Activated T-helper 1 cell treated with Interleukin-2 at 50 U/mL for 16 hours (primary cell): ENCODE data around the gene LRMDA.

Source experiments
- DNase-seq: peaks from one replicate; pipeline ENCODE4 v3.0.0-alpha.2; 2020; ENCODE audit warnings: low read depth

Gene LRMDA

GRCh38 chr10:75836064-75836463 lies 404.6 kb downstream of the LRMDA start:
- DNase-seq, result no peak

GRCh38 chr10:75838486-75838885 lies 407.1 kb downstream of the LRMDA start:
- no peak for DNase-seq

- no peak for DNase-seq
Observed at GRCh38 chr10:75839020-75839419, 407.6 kb downstream of the LRMDA start.

- no peak for DNase-seq
Observed at GRCh38 chr10:75841266-75841665, 409.8 kb downstream of the LRMDA start.

- no peak for DNase-seq
Observed at GRCh38 chr10:75845176-75845947, 413.9 kb downstream of the LRMDA start.

- DNase-seq, result no peak
Observed at GRCh38 chr10:75847477-75847876, 416.1 kb downstream of the LRMDA start.

GRCh38 chr10:75851580-75852345 lies 420.3 kb downstream of the LRMDA start:
- no peak for DNase-seq

- DNase-seq, result no peak
Observed at GRCh38 chr10:75852851-75853484, 421.5 kb downstream of the LRMDA start.

- DNase-seq, result no peak
Observed at GRCh38 chr10:75857269-75857846, 425.9 kb downstream of the LRMDA start.

GRCh38 chr10:75857896-75858295 lies 426.5 kb downstream of the LRMDA start:
- DNase-seq, result no peak

- no peak for DNase-seq
Observed at GRCh38 chr10:75858339-75858738, 426.9 kb downstream of the LRMDA start.

- no peak for DNase-seq
Observed at GRCh38 chr10:75859141-75859540, 427.7 kb downstream of the LRMDA start.

- no peak for DNase-seq
Observed at GRCh38 chr10:75860009-75860408, 428.6 kb downstream of the LRMDA start.

- no peak for DNase-seq
Observed at GRCh38 chr10:75861582-75861981, 430.2 kb downstream of the LRMDA start.

GRCh38 chr10:75862935-75863334 lies 431.5 kb downstream of the LRMDA start:
- DNase-seq, result no peak

- DNase-seq, result no peak
Observed at GRCh38 chr10:75864717-75865116, 433.3 kb downstream of the LRMDA start.

- no peak for DNase-seq
Observed at GRCh38 chr10:75865413-75866299, 434.2 kb downstream of the LRMDA start.

- no peak for DNase-seq
Observed at GRCh38 chr10:75866300-75866625, 434.8 kb downstream of the LRMDA start.

GRCh38 chr10:75866731-75867130 lies 435.3 kb downstream of the LRMDA start:
- no peak for DNase-seq

- DNase-seq, result no peak
Observed at GRCh38 chr10:75868574-75868973, 437.1 kb downstream of the LRMDA start.

GRCh38 chr10:75870039-75870645 lies 438.7 kb downstream of the LRMDA start:
- DNase-seq, result no peak
